Measurements from ENCODE around the gene MTARC2.

Gene MTARC2

DNA sequence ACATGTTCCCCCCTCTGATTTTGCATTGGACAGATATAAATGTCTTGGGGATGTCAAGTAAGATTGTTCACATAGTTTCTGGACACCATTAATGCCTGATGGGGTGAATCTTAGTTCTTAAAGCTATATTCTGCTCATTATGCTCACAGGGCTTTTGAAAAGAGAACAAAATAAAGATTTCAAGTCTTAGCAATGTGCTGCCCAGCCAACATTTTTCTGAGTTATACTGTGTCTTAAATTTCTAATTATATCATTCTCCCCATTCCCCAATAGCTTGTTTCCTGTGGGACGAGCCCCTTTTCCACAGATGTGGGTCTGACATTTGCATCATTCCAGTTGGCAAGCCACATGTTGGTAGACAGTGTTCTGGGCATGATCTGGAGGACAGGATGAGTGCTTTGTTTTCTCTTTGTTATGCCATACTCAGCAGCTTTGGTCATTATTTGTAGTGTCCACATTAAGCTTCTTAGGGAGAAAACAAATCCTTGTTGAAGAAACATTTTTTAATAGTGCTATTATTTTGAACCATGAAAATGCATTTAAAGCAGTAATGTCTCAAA is 71.4 kb downstream of the MTARC2 start:
- no peak for DNase-seq (ENCODE audit: low read depth)
- TF ChIP-seq, protein P1, sequence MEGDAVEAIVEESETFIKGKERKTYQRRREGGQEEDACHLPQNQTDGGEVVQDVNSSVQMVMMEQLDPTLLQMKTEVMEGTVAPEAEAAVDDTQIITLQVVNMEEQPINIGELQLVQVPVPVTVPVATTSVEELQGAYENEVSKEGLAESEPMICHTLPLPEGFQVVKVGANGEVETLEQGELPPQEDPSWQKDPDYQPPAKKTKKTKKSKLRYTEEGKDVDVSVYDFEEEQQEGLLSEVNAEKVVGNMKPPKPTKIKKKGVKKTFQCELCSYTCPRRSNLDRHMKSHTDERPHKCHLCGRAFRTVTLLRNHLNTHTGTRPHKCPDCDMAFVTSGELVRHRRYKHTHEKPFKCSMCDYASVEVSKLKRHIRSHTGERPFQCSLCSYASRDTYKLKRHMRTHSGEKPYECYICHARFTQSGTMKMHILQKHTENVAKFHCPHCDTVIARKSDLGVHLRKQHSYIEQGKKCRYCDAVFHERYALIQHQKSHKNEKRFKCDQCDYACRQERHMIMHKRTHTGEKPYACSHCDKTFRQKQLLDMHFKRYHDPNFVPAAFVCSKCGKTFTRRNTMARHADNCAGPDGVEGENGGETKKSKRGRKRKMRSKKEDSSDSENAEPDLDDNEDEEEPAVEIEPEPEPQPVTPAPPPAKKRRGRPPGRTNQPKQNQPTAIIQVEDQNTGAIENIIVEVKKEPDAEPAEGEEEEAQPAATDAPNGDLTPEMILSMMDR (IDR thresholded peaks at IDR 0.05; ENCODE audit: insufficient read depth, low read depth, low read length, missing control alignments): no peak

DNA sequence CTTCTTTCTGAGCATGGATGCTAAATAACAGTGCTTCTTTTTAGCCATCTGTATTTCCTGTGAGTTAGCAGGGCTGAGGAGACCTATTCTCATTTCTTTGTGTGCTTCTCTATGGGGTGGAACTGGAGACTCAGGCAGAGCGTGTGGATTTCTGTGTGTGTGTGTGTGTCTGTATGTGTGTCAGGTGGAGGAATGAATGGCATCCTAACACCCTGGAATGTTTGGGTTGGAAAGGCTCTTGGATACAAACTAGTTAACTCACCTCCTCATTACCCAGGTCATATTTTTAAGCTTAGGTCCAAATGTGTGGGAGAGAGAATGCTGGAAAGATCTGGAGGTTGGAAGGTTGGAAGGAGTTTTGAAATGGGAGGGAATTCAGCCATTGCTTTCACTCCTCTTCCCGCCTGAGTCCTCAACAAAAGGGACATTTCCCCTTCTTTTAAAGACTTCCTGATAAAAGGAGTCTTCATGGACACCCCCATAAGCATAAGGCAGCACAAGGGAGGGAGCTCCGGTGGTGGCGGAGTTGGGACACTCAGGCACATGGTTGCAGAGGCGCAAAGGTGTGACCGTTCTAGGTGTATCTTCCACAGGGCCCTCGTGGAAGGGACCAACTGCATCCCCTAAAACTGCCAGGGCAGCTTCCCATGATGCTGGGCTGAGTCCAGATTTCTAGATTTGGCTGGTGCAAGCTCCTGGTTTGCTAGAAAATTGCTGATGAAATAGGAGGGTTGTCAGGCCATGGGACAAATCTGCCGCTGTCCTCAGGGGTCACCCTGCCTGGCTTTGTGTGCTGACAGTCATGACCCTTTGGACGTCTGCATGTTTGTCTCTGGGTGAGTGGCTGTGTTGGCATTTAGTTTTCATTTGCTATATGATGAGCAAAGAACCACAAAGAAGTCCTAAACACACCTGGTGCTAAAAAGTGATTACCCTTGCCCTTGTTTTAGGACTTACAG is 76.2 kb downstream of the MTARC2 start:
- no peak overlapping the region for H3K4me3 ChIP-seq (ENCODE audit: low read depth, low read length)
- DNase-seq (ENCODE audit: low read depth): no peak
- TF ChIP-seq, protein P1 (IDR thresholded peaks at IDR 0.05; ENCODE audit: insufficient read depth, low read depth, low read length, missing control alignments): no peak

More for the DNA sequence above, 71.4 kb downstream of the MTARC2 start:
- H3K4me3 ChIP-seq (ENCODE audit: low read depth, low read length): no peak overlapping the region

DNA sequence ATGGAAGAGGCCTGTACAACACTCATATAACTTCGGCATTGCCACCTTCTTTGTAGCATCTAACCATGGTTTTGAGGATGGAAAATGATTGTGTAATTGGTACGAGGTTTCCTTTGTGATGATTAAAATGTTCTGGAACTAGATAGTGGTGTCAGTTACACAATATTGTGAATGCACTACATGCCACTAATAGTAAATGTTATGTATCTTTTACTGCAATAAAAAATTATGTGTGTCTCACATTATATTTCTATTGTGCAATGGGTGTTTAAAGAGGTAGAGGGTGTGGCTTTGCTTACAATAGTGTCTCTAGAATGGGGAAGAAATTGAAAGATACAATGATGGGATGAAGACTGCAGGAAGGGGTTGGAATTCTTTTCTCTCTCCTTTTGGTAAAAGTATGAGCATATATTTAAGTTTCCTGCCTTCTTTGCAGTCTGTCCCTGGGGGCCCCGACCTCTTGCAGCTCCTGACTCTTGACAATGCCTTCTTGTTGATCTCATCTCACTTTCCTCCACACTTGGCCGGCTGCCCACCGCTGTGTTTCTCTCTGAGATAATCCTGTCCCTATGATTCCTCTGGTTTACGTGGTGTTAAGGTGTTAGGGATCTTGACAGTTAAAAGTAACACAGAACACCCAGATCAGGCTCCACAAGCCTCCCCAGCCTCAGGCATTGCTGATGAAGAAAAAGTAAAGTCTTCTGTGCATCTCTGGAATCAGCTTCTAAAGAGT is 77.9 kb downstream of the MTARC2 start:
- no peak for DNase-seq (ENCODE audit: low read depth)
- TF ChIP-seq, protein P1 (IDR thresholded peaks at IDR 0.05; ENCODE audit: insufficient read depth, low read depth, low read length, missing control alignments): no peak
- no peak overlapping the region for H3K4me3 ChIP-seq (ENCODE audit: low read depth, low read length)

DNA sequence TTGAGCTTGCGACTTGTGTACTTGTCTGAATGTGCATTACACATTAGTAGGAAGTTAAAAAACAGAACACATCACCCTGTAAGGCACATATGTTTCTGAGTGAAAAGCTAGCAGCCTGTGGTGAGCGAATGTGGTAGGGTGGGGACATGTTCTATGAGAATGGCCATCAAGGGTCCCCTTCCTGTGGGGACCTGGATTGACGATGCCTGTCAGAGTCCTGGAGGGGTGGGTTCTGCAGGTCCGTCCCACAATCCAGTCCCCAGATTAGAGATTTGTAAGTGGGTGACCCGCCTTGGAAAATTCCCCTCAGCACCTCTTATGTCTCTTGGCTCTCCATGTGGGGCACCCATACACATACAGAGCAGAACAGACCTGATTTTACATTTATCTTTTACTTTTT is 78.6 kb downstream of the MTARC2 start:
- no peak overlapping the region for H3K4me3 ChIP-seq (ENCODE audit: low read depth, low read length)
- no peak for DNase-seq (ENCODE audit: low read depth)
- TF ChIP-seq, protein P1 (IDR thresholded peaks at IDR 0.05; ENCODE audit: insufficient read depth, low read depth, low read length, missing control alignments): no peak

DNA sequence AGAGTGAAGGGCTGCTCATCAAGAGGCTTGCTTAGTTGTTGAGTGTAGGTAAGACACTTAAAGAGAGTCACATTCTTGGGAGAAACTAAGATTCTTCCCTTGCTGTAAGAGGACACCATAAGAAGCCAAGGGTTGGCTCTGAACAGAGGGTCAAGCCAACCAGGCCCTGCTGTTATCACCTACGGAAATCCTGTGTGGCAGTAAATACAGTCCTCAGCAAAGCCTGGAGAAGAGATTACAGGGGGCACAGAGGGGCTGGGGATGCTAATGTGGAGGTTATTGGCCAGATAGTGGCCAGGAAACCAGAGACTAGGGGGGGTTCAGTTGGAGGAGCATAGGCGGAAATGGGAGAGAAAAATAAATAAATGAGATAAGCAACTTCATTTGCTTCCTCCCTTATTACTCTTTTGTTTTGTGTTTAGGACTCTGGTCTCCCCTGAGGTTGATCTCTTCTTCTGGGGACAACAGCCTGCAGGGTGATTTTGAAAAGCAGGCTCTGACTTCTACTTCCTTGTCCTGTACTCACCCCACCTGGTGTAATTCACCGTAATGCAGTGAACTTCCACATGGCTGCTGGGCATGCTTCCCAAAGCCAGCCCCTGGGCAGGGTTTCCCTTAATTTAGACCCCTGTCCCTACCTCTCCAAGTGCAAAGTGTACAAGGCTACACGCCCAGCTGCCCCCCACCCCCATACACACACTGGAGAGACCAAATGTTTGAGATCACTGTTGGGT is 79.5 kb downstream of the MTARC2 start:
- DNase-seq (ENCODE audit: low read depth): no peak
- TF ChIP-seq, protein P1 (IDR thresholded peaks at IDR 0.05; ENCODE audit: insufficient read depth, low read depth, low read length, missing control alignments): no peak
- H3K4me3 ChIP-seq (ENCODE audit: low read depth, low read length): no peak overlapping the region

DNA sequence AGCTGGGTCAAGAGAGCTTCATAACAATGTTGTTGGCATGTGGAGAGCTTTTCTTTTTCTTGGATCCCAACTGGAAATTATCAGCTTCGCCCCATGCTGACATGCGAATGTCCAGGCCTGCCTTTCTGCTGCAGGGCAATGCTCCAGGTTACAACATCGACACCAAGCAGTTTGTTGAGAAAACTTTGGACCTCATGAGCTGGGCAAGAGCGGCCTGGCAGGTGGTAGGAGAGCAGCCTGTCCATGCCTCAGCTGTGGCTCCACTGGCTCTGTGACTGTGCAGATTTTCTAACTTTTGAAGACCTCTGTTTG is 80.0 kb downstream of the MTARC2 start:
- TF ChIP-seq, protein P1 (IDR thresholded peaks at IDR 0.05; ENCODE audit: insufficient read depth, low read depth, low read length, missing control alignments): no peak
- DNase-seq (ENCODE audit: low read depth): no peak
- H3K4me3 ChIP-seq (ENCODE audit: low read depth, low read length): no peak overlapping the region
